AG04450 (cell line): Measurements from ENCODE around the gene PSKH1. TPM values are rescaled to one million over a fixed set of nuclear protein-coding genes. Genes with fewer than 3 reads are reported as not detected.

ENCODE experiments used
- CTCF ChIA-PET: fragments of 300-600, 350-600 bp; formaldehyde crosslinking; extraction: SDS; loops from one replicate; lab custom pipeline; 2022; ENCODE audit warnings: antibody characterized with exemption, inconsistent platforms; lab: Charles Lee
- POLR2A ChIA-PET: fragments of 350-600 bp; formaldehyde crosslinking; extraction: SDS; loops from one replicate; lab custom pipeline; 2021; ENCODE audit warnings: antibody characterized with exemption, inconsistent platforms; lab: Yijun Ruan, JAX
- DNase-seq: peaks from one replicate; pipeline ENCODE4 v3.0.0-alpha.2; 2011; ENCODE audit warnings: low read depth, low spot score
- H3K27ac ChIP-seq: one replicate; pipeline ENCODE4 v1.5.1; 2012; ENCODE audit warnings: low read depth, low read length, control low read depth
- H3K27me3 ChIP-seq: one replicate; pipeline ENCODE4 v1.6.0; 2012; ENCODE audit warnings: low read length; ENCODE audit not compliant: control insufficient read depth, insufficient read depth
- H3K4me3 ChIP-seq: 2 replicates; pipeline ENCODE4 v1.5.1; 2011; ENCODE audit warnings: mild to moderate bottlenecking, low read depth, low read length, control low read depth
- H3K9me3 ChIP-seq: 2 replicates; pipeline ENCODE4 v1.5.1; 2012; ENCODE audit warnings: low read length; ENCODE audit not compliant: control insufficient read depth, insufficient read depth
- CTCF ChIP-seq: IDR thresholded peaks from 2 replicates; pipeline ENCODE4 v1.5.1; 2011; ENCODE audit warnings: low read depth, low read length, control low read depth, inconsistent platforms
- polyA plus RNA-seq: library from polyadenylated mRNA; depleted of rRNA; stranded (reverse); fragments of >200 nt; gene quantifications from 2 replicates; pipeline ENCODE4 v1.2.3, GENCODE V29; 2011

PSKH1 gene
- polyA plus RNA-seq, 1 experiment, result 18.2 TPM

- ChIA-PET POLR2A (no interaction called here), CTCF (interaction anchor here (1.6 to 3.6 kb wide), 3 partner anchors 50 to 118 kb away, joined by 7 to 15 read pairs (median 9); partner anchors contain the start of gene NRN1L)
- no peak for TF ChIP-seq CTCF
- H3K9me3 ChIP-seq, result peaks cover 6% of the 10 kb centered on the region; the same call in 1 of the 2 replicates
- H3K4me3 ChIP-seq, result no peak overlapping the region
- H3K27ac ChIP-seq, result no peak overlapping the region
- H3K27me3 ChIP-seq, result no peaks in the 10 kb centered on the region
- DNase-seq, result no peak
These were observed 40.8 kb downstream of the PSKH1 start for GRCh38 chr16:67933805-67934204.

DNA sequence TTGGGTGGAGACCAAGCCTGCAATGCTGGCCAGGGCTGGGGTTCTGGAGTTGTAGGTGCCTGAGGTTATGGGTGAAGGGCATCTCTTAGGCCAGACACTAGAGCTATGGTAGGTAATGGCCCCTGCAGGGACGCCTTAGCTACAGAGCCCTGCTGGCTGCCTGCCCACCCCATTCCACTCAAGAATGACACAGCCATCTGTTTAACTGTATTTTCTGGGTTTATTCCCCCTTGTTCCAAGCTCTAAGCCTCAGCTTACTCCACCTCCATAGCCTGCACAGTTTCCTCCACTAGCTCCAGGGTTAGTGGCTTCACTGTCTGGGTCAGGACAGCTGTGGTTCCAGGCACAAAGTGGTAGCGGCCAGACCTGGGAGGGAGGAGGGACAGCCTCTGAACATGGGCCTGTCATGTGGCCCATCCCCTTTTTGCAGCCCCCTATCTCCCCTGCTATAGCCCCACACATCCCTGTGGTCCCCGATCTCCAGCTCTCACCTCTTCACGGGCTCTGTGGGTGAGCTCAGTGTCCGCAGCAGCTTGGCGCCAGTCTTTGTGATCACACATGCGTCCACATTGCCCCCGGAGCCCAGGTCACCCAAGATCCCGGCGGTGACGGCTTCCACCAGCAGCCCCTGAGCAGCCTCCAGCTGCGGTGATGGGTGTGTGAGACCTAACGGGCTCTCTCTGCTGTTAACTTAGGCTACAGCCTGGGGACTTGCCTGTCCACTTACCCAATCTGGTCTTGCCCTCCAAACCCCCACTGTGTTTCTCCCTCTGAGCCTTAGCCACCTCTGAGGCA is 41.4 kb downstream of the PSKH1 start:
- TF ChIP-seq CTCF, result no peak
- no peak for DNase-seq
- POLR2A ChIA-PET, result interaction anchor here (0.5 to 1.5 kb wide), 5 partner anchors 25 to 116 kb away, joined by 3 to 4 read pairs (median 3); partner anchors contain the start of gene NRN1L
- H3K9me3 ChIP-seq, result peaks cover 6% of the 10 kb centered on the region; the same call in 1 of the 2 replicates
- CTCF ChIA-PET, result interaction anchor here (1.6 to 3.6 kb wide), 3 partner anchors 50 to 118 kb away, joined by 7 to 15 read pairs (median 9); partner anchors contain the start of gene NRN1L
- H3K27ac ChIP-seq, result no peak overlapping the region
- no peaks in the 10 kb centered on the region for H3K27me3 ChIP-seq
- peak overlapping the region; percentile 97 for H3K4me3 ChIP-seq

GRCh38 chr16:67935101-67935401 is 42.0 kb downstream of the PSKH1 start:
- ChIA-PET POLR2A (interaction anchor here (0.5 to 1.5 kb wide), 10 partner anchors 25 to 302 kb away, joined by 3 to 4 read pairs (median 3); partner anchors contain the start of genes EDC4, NRN1L, RANBP10 and TSNAXIP1), CTCF (interaction anchor here (1.6 to 2.6 kb wide), 2 partner anchors 105 to 119 kb away, joined by 7 to 9 read pairs; no protein-coding TSS in a partner anchor)
- TF ChIP-seq CTCF, result no peak
- Histone ChIP-seq H3K4me3 (peak overlapping the region; percentile 97), H3K27ac (no peak overlapping the region), H3K9me3 (peaks cover 6% of the 10 kb centered on the region; the same call in 1 of the 2 replicates), H3K27me3 (no peaks in the 10 kb centered on the region)
- DNase-seq, result no peak

DNA sequence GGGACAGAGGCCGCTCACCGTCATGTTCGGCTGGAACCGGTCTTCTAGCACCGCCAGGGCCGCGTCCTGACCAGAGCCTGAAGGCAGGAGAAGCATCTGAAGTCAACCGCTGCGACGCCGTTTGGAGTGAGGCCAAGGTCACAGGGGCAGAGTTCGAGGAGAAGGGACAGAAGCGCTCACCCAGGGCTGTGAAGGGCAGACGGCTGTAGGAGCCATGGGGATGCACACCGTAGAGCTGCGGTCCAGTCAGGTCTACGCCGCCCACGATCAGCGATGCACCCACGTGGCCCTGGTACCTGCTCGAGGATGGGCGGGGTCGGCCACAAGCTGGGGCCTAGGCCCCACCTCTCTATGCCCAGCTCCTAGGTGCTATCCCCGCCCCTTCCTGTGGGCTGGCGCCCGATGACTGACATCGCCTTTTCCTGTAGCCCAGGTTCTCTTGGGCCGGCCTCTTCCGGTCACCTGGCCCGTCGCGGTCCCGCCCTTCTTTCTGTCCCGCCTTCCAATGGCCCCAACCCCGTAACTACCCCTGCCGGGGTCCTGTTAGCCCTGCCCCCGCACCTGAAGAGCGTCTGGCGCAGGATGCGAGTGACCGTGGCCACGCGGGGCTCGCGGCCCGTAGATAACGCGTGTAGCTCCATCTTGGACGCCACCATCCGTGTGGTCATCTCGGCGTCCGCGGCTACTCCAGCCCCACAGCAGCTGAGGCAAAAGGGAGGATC is 42.5 kb downstream of the PSKH1 start:
- ChIA-PET POLR2A (interaction anchor here (0.5 to 1.5 kb wide), 13 partner anchors 21 to 301 kb away, joined by 3 to 7 read pairs (median 3); partner anchors contain the start of genes EDC4, NRN1L, RANBP10 and TSNAXIP1), CTCF (interaction anchor here (1.7 to 2.6 kb wide), 2 partner anchors 105 to 119 kb away, joined by 8 to 9 read pairs; no protein-coding TSS in a partner anchor)
- H3K9me3 ChIP-seq, result peaks cover 6% of the 10 kb centered on the region; the same call in 1 of the 2 replicates
- no peaks in the 10 kb centered on the region for H3K27me3 ChIP-seq
- TF ChIP-seq CTCF, result no peak
- H3K27ac ChIP-seq, result peak overlapping the region; percentile 93
- peak overlapping the region; percentile 97 for H3K4me3 ChIP-seq
- peak; percentile 68 for DNase-seq
